GM12878 (cell line): ENCODE measurements around the gene CHRNB2.

Experiments used
- CTCF ChIP-seq, 3 experiments: IDR thresholded peaks in 2 of 3; conservative IDR thresholded peaks in 1 of 3; 2 replicates each; pipeline ENCODE4 v1.5.1; 2011; ENCODE audit warnings: low read depth in 3 of 3, low read length in 3 of 3, mild to moderate bottlenecking in 3 of 3, control low read depth in 2 of 3, moderate library complexity in 2 of 3, inconsistent platforms in 1 of 3, mixed read lengths in 1 of 3; ENCODE audit not compliant: control insufficient read depth in 2 of 3, insufficient read depth in 1 of 3; ENCODE audit errors: extremely low read depth in 1 of 3
- IRF4 ChIP-seq: IDR thresholded peaks from 2 replicates; pipeline ENCODE4 v1.6.1; 2011; ENCODE audit warnings: low read depth, low read length
- KDM1A ChIP-seq: fragments of 200-600 bp; sonication (generic); IDR thresholded peaks from 2 replicates; pipeline ENCODE4 v1.6.1; 2016; ENCODE audit warnings: borderline replicate concordance
- MAX ChIP-seq: IDR thresholded peaks from 2 replicates; pipeline ENCODE4 v1.6.1; 2012; ENCODE audit warnings: low read depth, low read length, improper control_type of control experiment
- MYB ChIP-seq: fragments of 150-350 bp; IDR thresholded peaks from 2 replicates; pipeline ENCODE4 v1.6.1; 2014; ENCODE audit warnings: mild to moderate bottlenecking, low read depth, low read length, borderline replicate concordance
- SMAD5 ChIP-seq: IDR thresholded peaks from 2 replicates; pipeline ENCODE4 v1.6.1; 2016; ENCODE audit warnings: antibody characterized with exemption, low read depth
- SREBF1 ChIP-seq: IDR thresholded peaks from 2 replicates; pipeline ENCODE4 v1.6.1; 2012; ENCODE audit warnings: mild to moderate bottlenecking, low read length
- USF1 ChIP-seq: IDR thresholded peaks from 2 replicates; pipeline ENCODE4 v1.6.1; 2011; ENCODE audit warnings: borderline replicate concordance, low read depth, mild to moderate bottlenecking, moderate library complexity, mixed read lengths, low read length; ENCODE audit not compliant: insufficient read depth; ENCODE audit errors: extremely low read length
- USF2 ChIP-seq: IDR thresholded peaks from 2 replicates; pipeline ENCODE4 v1.6.1; 2011; ENCODE audit warnings: low read depth, low read length, improper control_type of control experiment, borderline replicate concordance
- ZBED1 ChIP-seq: IDR thresholded peaks from 2 replicates; pipeline ENCODE4 v1.6.1; 2016; ENCODE audit warnings: borderline replicate concordance
- ZBTB11 ChIP-seq: fragments of 450-650 bp; formaldehyde crosslinking; IDR thresholded peaks from 2 replicates; pipeline ENCODE4 v1.5.0; 2022; ENCODE audit warnings: mild to moderate bottlenecking, missing genetic modification characterization

- TF ChIP-seq MYB (no peak), ZBED1 (no peak), CTCF (IDR thresholded peaks at IDR 0.05 in 2 of 3, conservative IDR thresholded peaks at IDR 0.05 in 1 of 3; ENCODE audit: control insufficient read depth in 2 of 3, extremely low read depth in 1 of 3, insufficient read depth in 1 of 3, low read depth in 3 of 3, low read length in 3 of 3) (no peak), MAX (no peak), IRF4 (no peak), USF1 (no peak), SMAD5 (no peak), KDM1A (no peak), ZBTB11 (CRISPR knock-in tag) (no peak), USF2 (no peak), SREBF1 (no peak)
These were observed 40.4 kb upstream of the CHRNB2 start for GRCh38 chr1:154527192-154527591.
